ENCODE data around the gene TREX2.

The TREX2 gene

GRCh38 chrX:153454901-153455550, 9.2 kb upstream of the TREX2 start:
- no peak for DNase-seq

DNA sequence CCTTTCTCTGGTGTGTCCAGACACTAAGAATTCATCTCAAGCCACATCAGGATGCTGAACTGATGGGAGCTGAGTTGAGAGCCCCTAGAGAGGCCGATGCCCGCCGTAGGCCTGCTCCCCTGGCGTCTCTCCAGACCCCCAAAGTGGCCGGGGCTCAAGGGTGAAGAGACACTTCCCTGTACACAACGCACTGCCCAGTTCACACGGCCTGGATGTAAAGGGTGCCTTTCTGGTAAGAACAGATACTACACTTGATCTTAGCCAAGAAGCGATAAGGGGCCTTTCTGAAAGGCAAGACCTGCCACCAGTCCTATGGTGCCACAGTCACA, 5.1 kb upstream of the TREX2 start:
- DNase-seq = no peak

GRCh38 chrX:153450114-153450948, 4.5 kb upstream of the TREX2 start:
- no peak for DNase-seq

DNA sequence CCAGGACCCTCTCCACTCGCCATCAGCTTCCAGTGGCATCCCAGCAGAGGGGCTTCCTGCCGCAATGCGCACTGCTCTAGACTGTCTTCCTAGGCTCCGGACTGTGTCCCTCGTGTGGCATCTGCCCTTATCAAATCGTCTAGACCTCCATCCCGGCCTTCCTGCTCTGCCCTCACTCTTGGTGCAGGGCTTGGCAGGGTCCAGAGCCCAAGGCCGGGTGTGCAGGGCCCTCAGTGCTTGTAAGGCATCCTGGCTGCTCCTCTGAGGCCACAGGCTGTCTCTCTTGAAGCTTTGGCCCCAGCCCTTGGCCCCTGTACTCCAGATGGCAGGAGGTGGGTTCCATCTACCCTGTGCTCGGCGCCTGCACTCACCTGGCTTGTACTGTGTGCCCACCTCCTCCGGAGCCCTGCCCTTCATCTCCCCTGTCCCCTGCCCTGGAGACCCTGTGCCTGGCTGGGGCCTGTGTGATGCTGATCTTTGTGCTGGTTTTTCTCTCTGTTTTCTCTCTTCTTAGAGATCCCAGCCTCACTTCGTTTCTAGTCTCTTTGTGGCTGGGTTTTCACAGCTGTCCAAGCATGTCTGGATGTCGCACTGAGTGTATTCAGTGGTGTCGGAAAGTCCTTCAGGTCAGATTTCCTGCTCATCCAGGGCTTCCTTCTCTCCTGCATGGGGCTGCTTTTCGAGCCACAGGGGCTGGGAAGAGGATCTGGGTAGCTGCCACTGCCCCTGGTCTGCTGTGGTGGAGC, 3.7 kb upstream of the TREX2 start:
- no peak for DNase-seq

- no peak for DNase-seq
These were observed 2.9 kb upstream of the TREX2 start for GRCh38 chrX:153448556-153449367.

DNA sequence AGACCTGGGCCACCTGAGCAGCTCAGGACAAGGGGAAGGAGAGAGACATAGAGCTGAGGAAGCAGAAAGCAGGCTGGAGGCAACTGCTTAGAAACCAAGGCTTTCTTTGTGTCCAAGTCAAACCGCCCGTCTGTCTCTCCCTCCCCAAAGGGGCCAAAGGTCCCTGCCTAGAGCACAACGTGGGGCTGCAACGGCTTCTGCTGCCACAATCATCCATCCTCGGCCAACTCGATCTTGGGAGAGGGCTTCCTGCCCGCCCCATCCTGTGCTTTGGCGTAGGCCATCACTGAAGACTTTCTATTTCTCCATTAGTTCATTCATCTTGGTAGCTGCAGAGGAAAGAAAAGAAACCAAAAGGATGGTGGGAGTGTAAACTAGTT, 1.7 kb upstream of the TREX2 start:
- DNase-seq = no peak

GRCh38 chrX:153446950-153447580, 1.2 kb upstream of the TREX2 start:
- DNase-seq = no peak

- DNase-seq = no peak
These were observed 730 bp upstream of the TREX2 start for GRCh38 chrX:153446636-153446936.

DNA sequence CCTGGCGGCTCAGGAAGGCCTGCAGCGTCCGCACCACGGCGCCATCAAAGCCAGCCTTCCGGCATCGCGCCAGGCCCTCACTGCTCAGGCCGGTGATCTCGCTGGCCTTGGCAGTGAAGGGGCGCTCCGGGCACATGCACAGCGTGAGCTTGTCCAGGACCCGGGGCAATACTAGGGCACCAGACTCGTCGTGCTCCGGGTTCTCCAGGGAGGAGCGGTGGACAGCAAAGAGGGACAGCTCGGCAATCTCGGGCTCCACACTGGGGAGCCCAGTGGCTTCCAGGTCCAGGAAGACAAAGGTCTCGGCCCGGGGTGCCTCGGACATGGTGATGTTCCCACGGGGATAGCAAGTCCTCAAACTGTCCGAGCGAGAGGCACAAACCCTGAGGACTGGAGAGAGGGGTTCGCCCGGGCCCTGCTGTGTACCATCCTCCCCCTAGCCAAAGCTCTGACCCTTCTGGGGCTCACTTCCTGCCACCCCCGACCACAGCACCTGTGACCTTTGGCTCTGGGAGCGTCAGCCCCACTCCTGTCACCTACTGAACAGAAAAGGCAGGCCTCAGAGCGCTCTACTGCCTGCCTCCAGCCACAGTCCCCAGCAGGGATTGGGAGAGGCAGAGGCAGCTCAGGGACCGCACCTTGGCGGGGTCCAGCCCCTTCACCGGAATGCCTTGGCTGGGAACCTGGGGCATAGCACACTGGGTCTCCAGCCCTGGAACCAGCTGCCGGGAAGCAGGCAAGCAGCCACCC, 575 bp downstream of the TREX2 start:
- no peak for DNase-seq

- no peak for DNase-seq
These were observed 1.4 kb downstream of the TREX2 start for GRCh38 chrX:153444333-153445011.

GRCh38 chrX:153443476-153444332, 2.2 kb downstream of the TREX2 start:
- DNase-seq = no peak

GRCh38 chrX:153442463-153442862, 3.4 kb downstream of the TREX2 start:
- no peak for DNase-seq

GRCh38 chrX:153441981-153442380, 3.9 kb downstream of the TREX2 start:
- no peak for DNase-seq

GRCh38 chrX:153441296-153441695, 4.6 kb downstream of the TREX2 start:
- no peak for DNase-seq

GRCh38 chrX:153440556-153441135, 5.2 kb downstream of the TREX2 start:
- DNase-seq = no peak

- no peak for DNase-seq
These were observed 5.9 kb downstream of the TREX2 start for GRCh38 chrX:153439977-153440376.

DNA sequence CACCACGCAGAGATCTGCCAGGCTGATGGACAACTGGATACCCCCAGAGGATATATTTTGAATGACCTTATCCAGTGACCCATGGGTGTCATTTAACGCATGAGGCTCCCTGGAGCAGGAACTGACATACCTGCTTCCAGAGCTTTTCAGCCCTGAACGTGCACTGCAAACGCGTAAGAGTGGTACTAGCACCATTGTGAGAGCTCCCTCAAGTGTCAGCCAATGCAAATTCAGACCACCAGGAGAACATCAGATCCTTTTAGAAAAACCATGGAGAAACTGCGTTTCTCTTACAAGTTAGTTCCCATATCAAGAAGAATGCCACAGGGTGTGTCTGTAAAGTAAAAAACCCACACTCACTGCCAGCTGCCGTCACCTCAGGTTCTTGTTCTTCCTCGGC, 7.3 kb downstream of the TREX2 start:
- DNase-seq = no peak

DNA sequence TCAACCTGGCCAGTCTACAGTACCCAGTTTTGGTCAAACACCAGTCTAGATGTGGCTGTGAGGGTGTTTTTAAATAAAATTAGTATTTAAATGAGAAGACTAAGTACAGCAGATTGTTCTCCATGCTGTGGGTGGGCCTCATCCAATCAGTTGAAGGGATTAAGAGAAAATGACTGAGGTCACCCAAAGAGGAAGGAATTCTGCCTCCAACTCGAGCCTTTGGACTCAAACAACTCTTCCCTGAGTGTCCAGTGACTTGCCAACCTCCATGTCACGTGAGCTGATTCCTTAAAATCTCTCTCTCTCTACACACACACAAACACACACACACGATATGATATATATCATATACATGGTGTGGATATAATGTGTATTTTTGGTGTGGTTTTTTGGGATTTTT, 10.0 kb downstream of the TREX2 start:
- no peak for DNase-seq

- no peak for DNase-seq
These were observed 11.1 kb downstream of the TREX2 start for GRCh38 chrX:153434801-153435200.

GRCh38 chrX:153433781-153434285, 12.0 kb downstream of the TREX2 start:
- no peak for DNase-seq
